ENCODE data around the gene ADAMTS1.

The ADAMTS1 gene

GRCh38 chr21:26833460-26833939 is 11.7 kb downstream of the ADAMTS1 start:
- TF ChIP-seq CTCF (IDR thresholded peaks at IDR 0.05; ENCODE audit: insufficient read depth, low read depth, low read length, missing control alignments): no peak
- no peak overlapping the region for H3K4me3 ChIP-seq (ENCODE audit: low read length)
- no peak for DNase-seq (ENCODE audit: low read depth)

GRCh38 chr21:26833011-26833410 is 12.2 kb downstream of the ADAMTS1 start:
- TF ChIP-seq CTCF (IDR thresholded peaks at IDR 0.05; ENCODE audit: insufficient read depth, low read depth, low read length, missing control alignments): no peak
- H3K4me3 ChIP-seq (ENCODE audit: low read length): no peak overlapping the region
- DNase-seq (ENCODE audit: low read depth): no peak

- no peak for TF ChIP-seq CTCF (IDR thresholded peaks at IDR 0.05; ENCODE audit: insufficient read depth, low read depth, low read length, missing control alignments)
- no peak overlapping the region for H3K4me3 ChIP-seq (ENCODE audit: low read length)
- DNase-seq (ENCODE audit: low read depth): no peak
Measured at GRCh38 chr21:26832546-26832945, 12.7 kb downstream of the ADAMTS1 start.

GRCh38 chr21:26826801-26827200 is 18.4 kb downstream of the ADAMTS1 start:
- DNase-seq (ENCODE audit: low read depth): peak; percentile 84
- no peak overlapping the region for H3K4me3 ChIP-seq (ENCODE audit: low read length)
- no peak for TF ChIP-seq CTCF (IDR thresholded peaks at IDR 0.05; ENCODE audit: insufficient read depth, low read depth, low read length, missing control alignments)

GRCh38 chr21:26820509-26820908 is 24.7 kb downstream of the ADAMTS1 start:
- H3K4me3 ChIP-seq (ENCODE audit: low read length): no peak overlapping the region
- DNase-seq (ENCODE audit: low read depth): no peak

GRCh38 chr21:26819740-26820324 is 25.4 kb downstream of the ADAMTS1 start:
- TF ChIP-seq CTCF (IDR thresholded peaks at IDR 0.05; ENCODE audit: insufficient read depth, low read depth, low read length, missing control alignments): no peak
- DNase-seq (ENCODE audit: low read depth): no peak
- H3K4me3 ChIP-seq (ENCODE audit: low read length): no peak overlapping the region

More at GRCh38 chr21:26820509-26820908, 24.7 kb downstream of the ADAMTS1 start:
- no peak for TF ChIP-seq CTCF (IDR thresholded peaks at IDR 0.05; ENCODE audit: insufficient read depth, low read depth, low read length, missing control alignments)

GRCh38 chr21:26818906-26819305 is 26.3 kb downstream of the ADAMTS1 start:
- DNase-seq (ENCODE audit: low read depth): no peak
- TF ChIP-seq CTCF (IDR thresholded peaks at IDR 0.05; ENCODE audit: insufficient read depth, low read depth, low read length, missing control alignments): no peak
- H3K4me3 ChIP-seq (ENCODE audit: low read length): no peak overlapping the region
